GM15510 (cell line): ENCODE data around the gene AFF3.

Experiments used
- POLR2A ChIP-seq: IDR thresholded peaks from 3 replicates; pipeline ENCODE4 v1.6.1; 2011; ENCODE audit warnings: borderline replicate concordance; ENCODE audit not compliant: insufficient read length; ENCODE audit errors: extremely low read depth

The AFF3 gene

DNA sequence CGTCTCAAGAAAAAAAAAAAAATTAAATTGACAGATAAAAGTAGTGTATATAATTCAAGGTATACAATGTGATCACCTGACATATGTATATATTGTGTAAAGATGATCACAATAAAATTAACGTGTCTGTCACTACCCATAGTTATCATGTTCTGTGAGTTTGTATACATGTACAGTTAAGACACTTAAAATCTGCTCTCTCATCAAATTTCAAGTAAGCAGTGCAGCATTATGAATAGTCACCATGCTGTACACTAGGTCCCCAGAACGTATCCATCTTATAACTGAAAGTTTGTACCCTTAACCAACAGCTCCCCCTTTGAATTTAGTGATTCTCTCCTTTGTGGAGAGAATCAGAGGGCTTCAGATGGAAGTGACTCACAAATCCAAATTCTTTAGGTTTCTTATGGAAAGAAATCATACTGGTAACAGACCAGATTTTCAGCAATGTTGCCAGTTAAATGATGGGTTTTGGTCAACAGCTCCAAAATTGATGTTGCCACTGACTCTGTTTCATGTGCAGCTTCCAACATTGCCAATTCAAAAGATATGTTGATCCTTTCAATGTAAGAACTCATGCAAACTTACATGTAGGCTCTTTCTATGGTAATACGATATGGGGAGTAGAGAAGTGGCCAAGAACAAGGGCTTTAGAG is 281.5 kb downstream of the AFF3 start:
- no peak for TF ChIP-seq POLR2A

DNA sequence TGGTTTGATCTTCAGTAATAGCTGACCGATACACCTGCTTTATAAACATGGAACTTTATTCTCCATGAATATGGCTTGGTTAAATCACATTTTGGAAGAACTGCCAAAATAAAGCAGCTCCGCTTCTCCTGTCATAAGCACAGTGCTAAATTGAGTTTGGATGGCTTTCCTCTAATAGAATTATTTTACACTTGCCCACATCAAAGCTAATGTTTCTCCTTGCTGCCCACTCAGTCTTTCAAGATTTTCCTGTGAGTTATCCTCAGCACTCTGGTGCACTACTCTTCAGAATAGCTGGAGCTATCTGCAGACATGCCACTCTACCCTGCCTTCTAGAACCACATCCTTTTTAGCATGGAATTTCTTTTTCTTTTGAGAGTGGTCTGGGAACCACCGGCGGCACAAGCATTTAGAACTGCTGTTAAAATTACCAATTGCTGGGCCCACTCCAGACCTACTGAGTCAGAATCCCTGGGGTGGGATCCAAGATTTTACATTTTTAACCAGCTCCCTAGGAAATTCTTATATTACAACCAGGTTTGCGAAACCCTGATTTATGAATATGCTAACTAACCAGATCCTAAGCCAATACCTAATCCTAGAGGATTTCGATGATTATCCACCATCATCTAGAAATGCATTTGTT is 283.3 kb downstream of the AFF3 start:
- TF ChIP-seq POLR2A: no peak

DNA sequence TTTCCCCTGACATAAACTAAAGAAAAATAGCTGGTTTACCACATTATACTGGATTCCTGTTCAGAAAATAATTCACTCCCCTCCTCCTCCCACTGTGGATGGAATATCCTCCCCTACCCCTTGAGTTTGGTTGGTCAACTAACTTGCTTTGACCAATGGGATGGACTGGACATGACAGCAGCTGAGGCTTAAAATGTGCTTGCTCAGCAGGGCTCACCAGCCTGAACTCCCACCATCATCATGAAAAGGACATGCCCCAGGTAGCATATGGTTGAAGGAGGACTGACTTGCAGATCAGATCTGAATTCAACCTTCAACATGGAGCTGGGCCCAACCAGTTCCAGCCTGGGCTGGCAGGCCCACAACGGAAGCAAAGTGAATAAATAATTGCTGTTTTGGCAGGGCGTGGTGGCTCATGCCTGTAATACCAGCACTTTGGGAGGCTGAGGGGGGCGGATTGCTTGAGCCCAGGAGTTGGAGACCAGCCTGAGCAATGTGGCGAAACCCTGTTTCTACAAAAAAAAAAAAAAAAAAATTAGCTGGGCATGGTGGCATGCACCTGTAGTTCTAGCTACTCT is 284.4 kb downstream of the AFF3 start:
- TF ChIP-seq POLR2A: no peak

DNA sequence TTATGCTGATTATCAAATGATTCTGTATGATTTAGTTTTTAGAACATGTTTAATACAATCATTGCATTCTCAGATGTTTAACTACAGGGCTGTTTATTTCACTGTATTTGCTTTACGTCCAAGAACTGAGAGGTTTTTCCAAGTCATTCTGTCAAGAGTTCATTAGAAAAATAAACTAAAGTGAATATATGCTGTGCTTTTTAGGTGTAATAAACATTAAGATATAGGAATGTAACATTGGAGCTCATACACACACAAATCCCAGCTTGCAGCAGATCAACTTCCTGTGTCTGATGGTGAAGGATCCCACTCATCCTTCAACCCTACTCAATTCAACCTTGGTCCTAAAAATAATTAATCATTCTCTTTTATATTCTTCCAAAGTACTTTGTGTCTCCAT is 285.0 kb downstream of the AFF3 start:
- TF ChIP-seq POLR2A: no peak

DNA sequence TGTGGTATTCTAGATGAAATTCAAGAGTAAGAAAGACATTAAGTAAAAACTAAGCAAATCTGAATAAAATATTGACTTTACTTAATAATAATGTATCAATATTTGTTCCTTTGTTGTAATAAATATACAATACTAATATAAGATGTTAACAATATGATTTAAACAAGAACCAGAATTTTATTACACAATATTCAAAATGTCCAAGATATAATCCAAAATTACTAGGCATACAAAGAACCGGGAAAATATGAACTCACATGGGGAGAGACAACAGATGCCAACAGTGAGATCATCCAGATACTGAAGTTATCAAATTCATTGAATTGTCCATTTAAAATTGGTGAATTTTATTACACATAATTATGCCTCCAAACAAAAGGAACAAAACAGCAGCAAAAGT is 286.3 kb downstream of the AFF3 start:
- TF ChIP-seq POLR2A: no peak

DNA sequence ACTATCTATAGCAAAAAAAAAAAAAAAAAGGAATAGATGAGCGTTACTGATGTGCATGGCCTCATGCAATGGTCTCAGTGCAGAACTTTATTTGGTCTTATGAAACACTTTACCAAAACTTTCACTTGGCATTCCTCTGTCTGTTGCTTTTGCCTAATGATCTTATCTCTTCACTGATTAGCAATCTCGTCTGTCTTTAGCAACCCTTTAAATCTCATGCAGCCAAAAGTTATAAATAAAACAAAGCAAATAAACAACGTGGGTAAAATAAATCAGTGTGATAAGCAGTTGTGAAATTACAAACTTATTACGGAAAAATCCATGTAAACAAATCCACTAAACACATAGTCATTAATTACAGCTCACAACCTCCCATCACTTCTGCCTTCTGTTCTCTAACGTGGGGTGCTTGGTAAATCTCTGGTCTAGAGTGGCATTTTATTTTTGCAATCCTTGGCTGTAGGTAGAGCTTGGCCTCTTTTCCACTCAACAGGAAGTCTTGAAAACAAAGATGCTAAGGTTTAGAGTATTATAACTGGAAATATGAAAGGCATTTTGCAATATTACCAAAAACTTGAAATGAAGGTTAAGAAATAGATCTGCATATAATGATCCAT is 288.0 kb downstream of the AFF3 start:
- no peak for TF ChIP-seq POLR2A

DNA sequence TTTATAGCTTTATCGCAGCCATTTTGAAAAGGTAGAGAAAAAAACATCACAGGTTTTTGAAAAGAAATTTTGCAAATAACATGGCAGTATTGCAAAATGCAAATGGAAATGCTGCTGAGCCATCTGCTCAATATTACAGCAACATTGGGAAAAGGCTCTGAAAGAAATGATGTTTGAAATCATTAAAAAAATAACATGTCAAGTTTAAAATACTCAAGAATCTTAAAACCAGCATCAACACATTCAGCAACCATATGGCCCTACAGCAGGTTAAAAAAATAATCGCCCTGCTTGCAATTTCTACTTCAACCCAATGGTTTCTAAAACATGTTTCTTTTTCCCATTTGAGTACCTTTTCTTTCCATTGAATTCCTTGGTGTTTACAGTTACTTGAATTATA is 289.4 kb downstream of the AFF3 start:
- TF ChIP-seq POLR2A: no peak

DNA sequence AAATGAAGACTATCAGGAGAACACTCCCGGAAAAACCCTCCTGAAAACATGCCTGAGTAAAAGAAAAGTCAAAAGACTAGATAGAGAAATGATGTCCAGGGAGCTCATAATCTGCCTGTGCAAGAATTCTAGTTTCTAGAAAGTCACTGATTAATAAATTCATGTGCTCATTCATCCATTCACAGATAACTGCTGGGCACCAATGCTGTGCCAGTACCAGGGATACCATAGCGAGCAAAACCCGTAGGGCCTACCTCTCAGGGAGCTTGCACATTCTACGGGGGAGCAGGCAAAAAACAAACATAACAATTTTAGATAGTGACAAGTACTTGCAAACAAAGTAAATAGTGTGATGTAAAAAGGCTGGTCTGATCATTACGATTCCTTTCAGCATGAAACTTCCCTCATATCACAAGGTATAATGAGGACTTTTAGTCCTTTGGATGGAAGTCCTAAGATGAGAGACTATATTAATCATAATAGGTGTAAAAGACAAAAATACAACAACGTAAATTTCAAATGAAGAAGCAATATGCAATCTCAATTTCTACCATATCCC is 289.9 kb downstream of the AFF3 start:
- no peak for TF ChIP-seq POLR2A

DNA sequence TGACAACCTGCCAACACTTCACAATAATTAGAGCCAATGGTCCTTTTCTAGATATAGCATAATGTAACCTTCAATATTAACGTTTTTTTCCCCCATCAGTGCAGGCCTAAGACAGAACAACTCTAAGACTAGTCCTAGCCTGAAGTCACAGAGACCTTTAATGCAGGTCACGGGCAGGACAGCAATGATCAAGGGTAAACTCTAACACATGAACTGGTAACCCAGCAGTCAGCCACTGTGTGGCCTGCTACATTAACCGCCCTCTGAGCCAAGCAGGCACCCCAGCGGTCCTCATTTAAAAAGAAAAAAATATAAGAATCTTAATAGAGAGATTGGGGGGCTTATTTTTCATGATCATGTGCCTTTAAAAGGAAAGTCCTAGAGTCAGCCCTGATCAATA is 290.6 kb downstream of the AFF3 start:
- TF ChIP-seq POLR2A: no peak

DNA sequence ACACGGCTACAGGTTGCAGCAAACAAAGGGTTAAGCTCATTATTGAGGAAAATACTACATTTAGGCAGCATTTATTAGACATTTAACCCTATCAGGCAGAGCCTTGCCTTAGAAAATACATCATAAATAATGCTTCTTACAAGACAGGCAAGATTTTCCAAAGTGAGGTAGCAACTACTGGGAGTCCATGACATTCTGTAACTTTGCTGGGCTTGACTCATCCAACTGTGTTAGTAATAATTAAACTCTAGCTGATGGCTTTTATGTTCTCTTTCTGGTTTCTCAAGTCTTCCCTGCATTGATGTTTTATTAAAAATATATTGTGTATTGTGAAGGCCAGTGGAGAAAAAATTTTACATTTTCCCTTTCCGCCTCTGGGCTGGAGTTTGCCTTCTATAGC is 291.3 kb downstream of the AFF3 start:
- no peak for TF ChIP-seq POLR2A

DNA sequence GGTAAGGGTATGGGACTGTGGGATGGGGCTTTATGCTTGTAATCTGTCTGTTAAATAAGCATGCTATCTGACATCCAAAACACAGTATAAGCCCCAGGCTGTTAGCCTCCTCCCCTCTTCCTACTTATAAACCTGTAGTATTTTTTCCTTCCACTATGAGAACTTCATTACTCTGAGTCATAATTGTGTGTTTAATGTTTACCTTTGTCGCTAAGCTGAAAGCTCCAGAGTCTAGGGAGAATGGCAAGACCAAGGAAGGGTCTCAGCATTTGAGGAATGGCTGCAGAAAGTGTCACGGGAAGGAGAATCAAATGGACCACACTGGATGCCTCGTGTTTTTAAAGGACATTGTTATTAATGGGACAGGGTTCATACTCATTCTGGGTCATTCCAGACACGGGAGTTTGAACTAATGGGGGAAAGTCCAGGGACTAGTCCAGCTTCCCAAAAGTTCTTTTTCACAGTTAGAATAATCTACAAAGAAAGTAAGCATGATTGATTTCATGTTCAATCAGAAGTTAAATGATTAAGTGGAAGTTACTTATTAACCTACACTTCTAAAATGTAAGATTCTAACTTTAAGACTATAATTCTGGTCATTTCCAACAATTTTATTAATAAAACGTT is 292.2 kb downstream of the AFF3 start:
- TF ChIP-seq POLR2A: no peak

DNA sequence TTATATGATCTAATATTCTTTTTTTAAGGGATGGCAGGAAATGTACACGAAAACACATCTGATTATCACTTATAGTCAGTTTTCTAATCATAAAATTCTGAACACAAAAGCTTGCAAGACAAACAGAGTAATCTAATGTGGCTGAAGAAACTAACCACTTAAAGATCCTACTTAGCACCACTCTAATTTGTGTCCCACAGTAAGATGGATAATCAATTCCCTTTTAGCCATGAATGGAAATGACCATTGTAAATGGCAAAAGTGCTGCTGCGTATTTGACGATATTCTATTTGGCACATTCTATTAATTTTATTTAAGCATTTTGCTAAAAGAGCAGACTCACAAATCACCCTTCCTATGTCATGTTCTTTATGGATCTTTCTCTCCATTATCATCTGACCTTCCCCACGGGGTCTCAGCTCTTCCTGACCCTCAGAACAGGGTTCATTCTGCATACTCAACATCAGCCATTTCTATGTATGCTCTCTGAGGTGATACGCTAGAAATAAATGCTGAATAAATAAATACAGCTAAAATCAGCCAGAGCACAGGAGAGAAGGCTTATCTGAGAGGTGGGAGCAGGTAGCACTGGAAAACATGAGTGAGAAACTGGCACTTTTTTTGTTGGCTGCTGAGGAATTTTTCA is 295.8 kb downstream of the AFF3 start:
- TF ChIP-seq POLR2A: no peak

DNA sequence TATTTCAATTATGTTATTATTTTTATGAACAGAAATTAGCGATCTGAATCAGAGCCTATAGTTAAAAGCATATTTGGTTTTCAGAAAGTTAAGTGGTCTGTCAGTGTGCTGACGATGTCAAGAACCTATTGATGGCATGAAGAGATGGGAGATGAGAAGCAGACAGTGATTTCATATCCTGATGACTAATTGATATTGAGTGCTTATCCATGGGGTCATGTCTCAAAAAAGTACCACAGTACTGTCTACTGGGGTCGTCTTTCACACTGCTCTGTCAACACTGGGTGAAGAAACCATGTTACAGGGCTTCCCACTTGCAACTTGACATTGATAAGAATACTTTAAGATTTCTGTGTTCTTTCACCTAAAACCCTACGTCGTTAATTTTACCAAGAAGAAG is 297.1 kb downstream of the AFF3 start:
- TF ChIP-seq POLR2A: no peak

DNA sequence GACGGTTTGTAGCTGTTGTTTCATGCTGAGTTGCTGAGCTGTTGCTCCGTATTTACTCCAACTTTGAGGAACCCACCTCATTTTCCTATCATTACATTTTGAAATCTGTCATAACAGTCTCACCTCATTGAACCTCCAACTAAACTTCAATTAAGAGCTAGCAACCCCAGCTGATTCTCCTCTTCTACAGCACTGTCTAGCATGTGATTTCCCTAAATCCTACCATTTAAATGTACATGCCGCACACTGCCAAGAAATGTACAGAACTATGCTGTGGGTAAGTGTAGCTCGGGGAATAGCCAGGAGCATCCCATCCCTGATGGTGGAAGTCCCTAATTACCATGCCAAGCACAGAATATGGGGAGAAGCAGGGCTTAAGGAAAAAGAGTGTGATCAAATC is 299.9 kb downstream of the AFF3 start:
- no peak for TF ChIP-seq POLR2A
